ENCODE results near the gene NPB.

Gene NPB

DNA sequence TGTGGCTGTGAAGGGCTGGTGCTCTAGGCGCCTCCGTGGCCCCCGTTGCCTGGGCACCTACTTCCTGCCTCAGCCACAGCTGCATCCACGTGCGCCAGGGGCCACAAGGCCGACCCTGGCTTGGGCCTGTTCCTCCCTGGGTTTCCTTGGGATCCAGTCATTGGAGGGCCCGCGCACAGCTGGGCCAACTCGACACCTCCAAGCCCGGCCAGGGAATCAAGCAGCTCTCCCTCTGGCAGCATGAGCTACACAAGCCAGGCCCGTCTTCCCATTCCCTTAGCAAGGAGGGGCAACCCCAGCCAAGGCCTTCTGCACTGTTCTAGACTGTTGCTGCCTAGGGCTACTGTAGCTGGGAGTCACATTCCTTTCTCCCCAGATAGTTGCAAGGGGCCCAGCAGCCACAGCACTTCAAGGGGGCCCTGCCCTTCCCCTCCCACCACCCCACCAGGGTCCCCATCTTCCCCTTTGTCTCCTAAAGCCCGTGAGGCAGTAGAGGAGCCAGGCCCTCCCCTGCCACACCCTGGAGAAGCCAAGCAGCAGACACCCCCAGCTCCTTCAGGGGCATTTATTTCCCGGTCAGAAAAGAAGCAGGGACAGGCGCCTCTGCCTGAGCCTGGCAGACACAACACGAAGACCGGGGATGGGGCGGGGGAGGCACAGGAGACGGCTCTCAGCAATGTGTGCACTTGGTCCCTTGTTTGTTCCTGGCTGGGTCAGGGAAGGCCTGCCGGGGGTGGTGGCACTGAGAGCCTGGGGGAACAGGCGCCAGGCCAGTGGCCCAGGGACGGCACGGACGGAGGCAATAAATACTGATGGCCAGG, 34.7 kb upstream of the NPB start:
- peak; percentile 62 for DNase-seq (ENCODE audit: low read depth)
- no peak overlapping the region for H3K4me3 ChIP-seq (ENCODE audit: low read length)
- TF ChIP-seq, protein P1, sequence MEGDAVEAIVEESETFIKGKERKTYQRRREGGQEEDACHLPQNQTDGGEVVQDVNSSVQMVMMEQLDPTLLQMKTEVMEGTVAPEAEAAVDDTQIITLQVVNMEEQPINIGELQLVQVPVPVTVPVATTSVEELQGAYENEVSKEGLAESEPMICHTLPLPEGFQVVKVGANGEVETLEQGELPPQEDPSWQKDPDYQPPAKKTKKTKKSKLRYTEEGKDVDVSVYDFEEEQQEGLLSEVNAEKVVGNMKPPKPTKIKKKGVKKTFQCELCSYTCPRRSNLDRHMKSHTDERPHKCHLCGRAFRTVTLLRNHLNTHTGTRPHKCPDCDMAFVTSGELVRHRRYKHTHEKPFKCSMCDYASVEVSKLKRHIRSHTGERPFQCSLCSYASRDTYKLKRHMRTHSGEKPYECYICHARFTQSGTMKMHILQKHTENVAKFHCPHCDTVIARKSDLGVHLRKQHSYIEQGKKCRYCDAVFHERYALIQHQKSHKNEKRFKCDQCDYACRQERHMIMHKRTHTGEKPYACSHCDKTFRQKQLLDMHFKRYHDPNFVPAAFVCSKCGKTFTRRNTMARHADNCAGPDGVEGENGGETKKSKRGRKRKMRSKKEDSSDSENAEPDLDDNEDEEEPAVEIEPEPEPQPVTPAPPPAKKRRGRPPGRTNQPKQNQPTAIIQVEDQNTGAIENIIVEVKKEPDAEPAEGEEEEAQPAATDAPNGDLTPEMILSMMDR (conservative IDR thresholded peaks at IDR 0.05; ENCODE audit: low read length): no peak

DNA sequence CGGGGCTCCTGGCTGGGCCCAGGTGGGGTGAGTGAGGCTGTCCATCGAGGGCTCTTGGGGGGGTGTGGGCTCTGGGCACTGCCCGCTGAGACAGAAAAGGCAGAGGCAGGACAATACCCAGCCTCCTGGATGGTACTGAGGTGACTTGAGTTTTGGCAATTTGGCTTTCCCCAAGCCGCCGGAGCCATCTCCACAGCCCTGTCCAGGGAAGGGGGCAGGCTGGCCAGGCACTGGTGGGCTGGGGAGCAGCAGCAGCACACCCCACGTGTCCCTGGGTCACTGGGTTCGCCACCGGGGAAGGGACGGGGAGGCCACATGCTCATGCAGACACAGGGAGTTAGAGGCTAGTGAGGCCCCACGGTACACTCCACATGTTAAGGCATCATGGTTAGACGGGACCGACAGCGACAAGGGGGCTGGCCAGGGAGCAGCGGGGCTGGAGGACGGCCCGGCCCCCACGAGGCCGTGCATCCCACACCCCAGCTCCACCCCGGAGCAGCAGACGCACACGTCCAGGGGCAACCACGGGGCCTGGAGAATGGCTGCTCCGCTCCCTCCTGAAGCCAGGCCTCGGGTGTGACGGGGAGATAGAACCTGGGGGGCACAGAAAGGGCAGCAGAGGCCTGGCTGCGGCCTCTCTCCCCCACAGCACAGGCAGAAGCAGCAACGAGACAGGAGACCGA, 33.9 kb upstream of the NPB start:
- peak; percentile 25 for DNase-seq (ENCODE audit: low read depth)
- TF ChIP-seq, protein P1 (conservative IDR thresholded peaks at IDR 0.05; ENCODE audit: low read length): no peak

DNA sequence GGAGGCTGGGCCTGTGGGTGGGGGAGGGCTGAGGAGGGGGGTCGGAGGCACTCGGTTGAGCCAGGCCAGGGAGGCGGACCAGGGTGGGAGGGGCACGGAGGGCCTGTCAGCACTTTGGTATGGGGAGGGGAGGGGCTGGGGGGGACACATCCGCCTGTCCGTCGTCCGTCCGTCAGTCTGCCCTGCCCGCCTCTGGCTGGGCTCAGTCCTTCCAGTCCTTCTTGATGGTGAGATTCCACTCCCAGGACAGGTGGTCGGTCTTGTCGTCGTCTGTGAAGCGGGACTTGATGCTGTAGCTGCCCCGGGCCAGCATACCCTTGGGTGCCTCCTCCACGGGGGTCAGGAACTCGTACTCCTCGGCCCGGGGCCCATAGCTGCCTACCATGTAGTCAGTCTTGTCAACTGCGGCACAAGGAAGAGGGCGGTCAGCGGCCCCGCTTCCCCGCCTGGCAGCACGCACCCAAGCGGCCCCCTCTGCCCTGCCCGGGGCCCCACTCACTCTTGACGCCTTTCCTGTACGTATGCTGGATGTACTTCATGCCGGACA, 33.3 kb upstream of the NPB start:
- peak overlapping the region; percentile 81 for H3K4me3 ChIP-seq (ENCODE audit: low read length)
- TF ChIP-seq, protein P1 (conservative IDR thresholded peaks at IDR 0.05; ENCODE audit: low read length): no peak
- DNase-seq (ENCODE audit: low read depth): peak; percentile 88

More for the DNA sequence above, 33.9 kb upstream of the NPB start:
- no peak overlapping the region for H3K4me3 ChIP-seq (ENCODE audit: low read length)

DNA sequence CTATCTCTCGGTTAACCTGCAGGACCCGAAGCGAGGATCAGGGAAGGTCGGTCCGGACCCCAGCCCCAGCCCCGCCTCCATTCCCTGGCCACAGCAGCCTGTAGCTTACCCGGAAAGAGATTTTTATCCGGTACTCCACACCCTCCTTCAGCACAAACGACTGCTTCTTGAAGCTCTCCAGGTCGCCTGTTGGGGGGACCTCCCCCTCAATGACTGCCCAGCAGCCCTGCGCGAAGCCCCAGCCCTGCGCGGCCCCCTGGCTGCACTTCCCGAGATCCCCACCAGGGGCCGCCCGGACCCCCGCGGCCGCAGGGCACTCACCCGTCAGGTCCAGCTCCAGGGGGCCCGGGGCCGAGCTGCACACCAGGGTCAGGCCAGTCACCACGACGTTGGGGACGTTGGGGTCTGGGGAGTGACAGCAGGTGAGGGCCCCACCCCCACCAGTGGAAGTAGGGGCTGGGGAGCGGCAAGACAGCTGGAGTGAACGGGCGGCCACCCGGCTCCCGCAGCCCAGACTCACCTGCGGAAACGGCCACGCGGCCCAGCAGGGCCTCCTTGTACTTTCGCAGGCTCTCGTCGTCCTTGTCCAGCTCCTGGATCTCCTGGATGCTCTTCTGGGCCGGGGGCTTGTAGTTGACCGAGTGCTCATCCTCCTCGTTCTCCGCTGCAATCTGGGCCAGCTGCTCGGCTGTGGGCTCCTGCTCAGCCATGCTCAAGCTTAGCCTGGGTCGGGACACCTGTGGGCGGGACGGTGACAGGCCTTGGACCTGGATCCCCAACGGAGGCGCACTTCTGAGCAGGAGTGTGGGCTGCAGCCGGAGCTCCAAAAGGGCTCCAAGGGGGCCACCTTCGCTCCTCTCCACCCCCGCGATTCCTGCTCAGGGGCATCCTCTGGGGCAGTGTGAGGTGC, 32.6 kb upstream of the NPB start:
- TF ChIP-seq, protein P1 (conservative IDR thresholded peaks at IDR 0.05; ENCODE audit: low read length): peak; percentile 54
- peak overlapping the region; percentile 81 for H3K4me3 ChIP-seq (ENCODE audit: low read length)
- peak; percentile 31 for DNase-seq (ENCODE audit: low read depth)

DNA sequence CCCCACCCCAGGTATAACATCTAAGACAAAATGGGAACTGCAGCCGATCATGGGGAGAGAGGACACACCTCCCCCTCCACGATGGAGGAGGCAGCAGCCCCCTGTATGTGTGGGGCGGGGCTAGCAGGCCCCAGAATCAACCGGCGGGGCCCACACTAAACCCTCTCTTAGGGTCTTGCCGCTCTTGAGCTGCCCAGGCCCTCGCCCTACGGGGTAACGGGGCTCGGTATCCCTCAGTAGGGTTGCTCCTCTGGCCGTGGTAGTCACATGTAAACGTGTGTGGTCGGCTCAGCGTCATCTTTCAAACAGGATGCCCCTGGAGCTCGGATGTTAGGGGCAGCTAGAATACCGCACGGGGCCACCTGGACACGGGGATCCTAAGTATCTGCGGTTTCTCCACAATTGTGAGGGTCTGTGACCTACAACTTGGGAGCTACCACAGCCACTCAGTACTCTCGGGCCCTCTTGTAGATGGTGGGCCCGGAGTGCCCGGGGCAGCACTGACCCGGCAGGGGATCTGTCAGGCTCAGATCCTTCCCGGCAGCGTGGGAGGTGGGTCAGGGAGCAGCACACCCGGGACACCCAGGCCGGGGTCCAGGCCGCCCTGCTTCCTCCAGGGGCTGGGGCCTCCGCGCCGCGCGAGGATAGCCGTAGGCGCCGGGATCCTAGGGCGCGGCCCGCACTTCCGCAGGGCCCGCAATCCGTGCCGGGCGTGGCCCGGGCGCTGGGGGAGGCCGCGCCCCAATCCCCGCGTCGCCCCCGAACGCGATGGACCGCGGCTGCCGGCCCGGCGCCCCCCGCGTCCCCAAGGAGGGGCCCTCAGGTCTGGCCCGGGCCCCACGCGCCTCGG, 31.7 kb upstream of the NPB start:
- peak overlapping the region; percentile 81 for H3K4me3 ChIP-seq (ENCODE audit: low read length)
- TF ChIP-seq, protein P1 (conservative IDR thresholded peaks at IDR 0.05; ENCODE audit: low read length): no peak
- DNase-seq (ENCODE audit: low read depth): peak; percentile 45

DNA sequence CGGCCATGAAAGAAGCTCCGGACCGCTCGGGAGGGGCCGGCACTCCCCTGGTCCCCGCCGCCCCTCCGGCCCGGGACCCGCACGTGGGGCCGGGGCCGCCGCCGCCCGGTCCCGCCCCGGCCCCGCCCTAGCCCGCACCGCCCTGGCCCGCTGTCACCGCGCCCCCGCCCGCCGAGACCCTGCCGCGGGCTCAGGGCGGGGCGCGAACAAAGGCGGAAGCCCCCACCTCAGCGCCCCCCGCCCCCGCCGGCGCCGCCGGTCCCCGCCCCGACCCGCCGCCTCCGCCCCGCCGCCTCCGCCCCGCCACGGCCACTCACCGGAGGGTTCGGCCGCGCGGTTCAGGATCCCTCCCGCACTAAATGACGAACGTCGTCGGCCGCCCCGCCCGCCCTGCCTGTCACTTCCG, 31.1 kb upstream of the NPB start, which contains the start of gene ARHGDIA:
Gene ARHGDIA (minus strand): TSS at position 357 of the 406 bp plus-strand sequence. CDS start 1,407 bp downstream, outside the sequence.
- DNase-seq (ENCODE audit: low read depth): no peak
- TF ChIP-seq, protein P1 (conservative IDR thresholded peaks at IDR 0.05; ENCODE audit: low read length): no peak
- H3K4me3 ChIP-seq (ENCODE audit: low read length): peak within 1 kb of the TSS; percentile 81
